Natural killer cell (primary cell): ENCODE data around the gene PPL. TPM values are rescaled to one million over a fixed set of nuclear protein-coding genes. Genes with fewer than 3 reads are reported as not detected.

ENCODE experiments used
- ATAC-seq, 3 donors: fragments of 150-1000 bp in 2 of 3; fragments of 200-7000 bp in 1 of 3; cut with Tn5 transposase; 1 replicate in 1 of 3; 2 replicates in 2 of 3; pipeline ENCODE4 v1.10.0; 2021; ENCODE audit warnings: mild to moderate bottlenecking in 2 of 3, moderate library complexity in 2 of 3
- DNase-seq, 2 donors: peaks; one replicate each; pipeline versions ENCODE4 v3.0.0 to v3.0.0-alpha.2; 2013 to 2021; ENCODE audit warnings: mixed read lengths in 1 of 2
- H3K27ac ChIP-seq: one replicate; pipeline ENCODE4 v1.5.1; 2013; ENCODE audit warnings: mild to moderate bottlenecking, low read length
- H3K27me3 ChIP-seq: one replicate; pipeline ENCODE4 v1.6.1; 2013; ENCODE audit warnings: low read length; ENCODE audit not compliant: control insufficient read depth, insufficient read depth
- H3K36me3 ChIP-seq: one replicate; pipeline ENCODE4 v1.6.1; 2013; ENCODE audit warnings: low read length; ENCODE audit not compliant: control insufficient read depth, insufficient read depth
- H3K4me1 ChIP-seq: one replicate; pipeline ENCODE4 v1.6.1; 2013; ENCODE audit warnings: low read length; ENCODE audit not compliant: control insufficient read depth, insufficient read depth
- H3K4me3 ChIP-seq: one replicate; pipeline ENCODE4 v1.5.1; 2013; ENCODE audit warnings: low read length
- H3K9me3 ChIP-seq: one replicate; pipeline ENCODE4 v1.6.1; 2013; ENCODE audit warnings: low read length; ENCODE audit not compliant: control insufficient read depth, insufficient read depth
- H3K27ac Mint-ChIP-seq, 2 donors: one replicate each; pipeline ENCODE4 v1.8.0; 2022; ENCODE audit warnings: mild to moderate bottlenecking in 2 of 2, mixed read lengths in 2 of 2, moderate library complexity in 1 of 2
- H3K27me3 Mint-ChIP-seq, 2 donors: one replicate each; pipeline ENCODE4 v1.8.0; 2022; ENCODE audit warnings: low read depth in 2 of 2, mixed read lengths in 2 of 2
- H3K36me3 Mint-ChIP-seq: one replicate; pipeline ENCODE4 v1.8.0; 2022; ENCODE audit warnings: mixed read lengths
- H3K4me1 Mint-ChIP-seq, 2 donors: one replicate each; pipeline ENCODE4 v1.8.0; 2022; ENCODE audit warnings: mixed read lengths in 2 of 2
- H3K4me3 Mint-ChIP-seq: one replicate; pipeline ENCODE4 v1.8.0; 2022; ENCODE audit warnings: mild to moderate bottlenecking, moderate library complexity, mixed read lengths
- H3K9me3 Mint-ChIP-seq, 2 donors: one replicate each; pipeline ENCODE4 v1.8.0; 2022; ENCODE audit warnings: mixed read lengths in 2 of 2
- CTCF ChIP-seq: fragments of 200-600 bp; IDR thresholded peaks from one replicate; pipeline ENCODE4 v1.8.0; 2022; ENCODE audit warnings: antibody characterized with exemption
- WGBS: methylation state at CpG from one replicate; pipeline ENCODE4 v1.1.7; 2013; ENCODE audit warnings: missing lambda C conversion rate; ENCODE audit not compliant: insufficient coverage; 5-methylcytosine and 5-hydroxymethylcytosine counted together
- intact Hi-C: fragments of 100-400 bp; cut with micrococcal nuclease; formaldehyde crosslinking; loops from one replicate; pipeline ENCODE4 v1.14.2; 2022
- total RNA-seq, 4 donors: library from RNA; stranded (reverse); fragments of 120-200 nt in 1 of 4; gene quantifications; one replicate each; pipeline versions ENCODE4 v1.2.3 to v1.2.4, GENCODE V29; 2013 to 2022

The PPL gene
- total RNA-seq, 3 donors from 2014 or later (not counting 1 experiment from before 2014, with no cell fraction given), result not detected

- DNase-seq (no peak), ATAC-seq (no peak)
- intact Hi-C loops, result no loop called here
- H3K9me3 Mint-ChIP-seq, result no peaks in the 10 kb centered on the region
- no peaks in the 10 kb centered on the region for H3K4me1 ChIP-seq
- no peaks in the 10 kb centered on the region for H3K4me1 Mint-ChIP-seq
- H3K27me3 ChIP-seq, result no peaks in the 10 kb centered on the region
- H3K36me3 ChIP-seq, result no peaks in the 10 kb centered on the region
- H3K27me3 Mint-ChIP-seq, result peaks cover 7 to 10% of the 10 kb centered on the region in 2 donors
- no peak overlapping the region for H3K27ac ChIP-seq
- no peaks in the 10 kb centered on the region for H3K36me3 Mint-ChIP-seq
- no peak overlapping the region for H3K4me3 ChIP-seq
- TF ChIP-seq CTCF, result no peak
- H3K9me3 ChIP-seq, result no peaks in the 10 kb centered on the region
- no peak overlapping the region for H3K4me3 Mint-ChIP-seq
- no peak overlapping the region for H3K27ac Mint-ChIP-seq
- 55% methylated on average over 2 of the region's 2 CpGs for WGBS
Observed at GRCh38 chr16:4976079-4976478, 39.1 kb upstream of the PPL start.

- ATAC-seq (no peak), DNase-seq (no peak)
- Mint-ChIP-seq H3K27ac (no peak overlapping the region), H3K27me3 (peaks cover 7 to 10% of the 10 kb centered on the region in 2 donors), H3K4me3 (no peak overlapping the region), H3K9me3 (no peaks in the 10 kb centered on the region), H3K36me3 (no peaks in the 10 kb centered on the region), H3K4me1 (no peaks in the 10 kb centered on the region)
- Histone ChIP-seq H3K9me3 (no peaks in the 10 kb centered on the region), H3K27me3 (no peaks in the 10 kb centered on the region), H3K4me1 (no peaks in the 10 kb centered on the region), H3K36me3 (no peaks in the 10 kb centered on the region), H3K4me3 (no peak overlapping the region), H3K27ac (no peak overlapping the region)
- 48% methylated on average over 8 of the region's 8 CpGs for WGBS
- no peak for TF ChIP-seq CTCF
- intact Hi-C loops, result no loop called here
Observed at GRCh38 chr16:4972938-4973587, 36.1 kb upstream of the PPL start.

GRCh38 chr16:4970010-4970409, 33.1 kb upstream of the PPL start:
- Mint-ChIP-seq H3K27ac (no peak overlapping the region), H3K4me1 (no peaks in the 10 kb centered on the region), H3K27me3 (peaks cover 6 to 7% of the 10 kb centered on the region in 2 donors), H3K36me3 (no peaks in the 10 kb centered on the region), H3K4me3 (no peak overlapping the region), H3K9me3 (no peaks in the 10 kb centered on the region)
- H3K4me1 ChIP-seq, result no peaks in the 10 kb centered on the region
- H3K27ac ChIP-seq, result no peak overlapping the region
- no peak overlapping the region for H3K4me3 ChIP-seq
- intact Hi-C loops, result no loop called here
- no peak for ATAC-seq
- TF ChIP-seq CTCF, result no peak
- no peaks in the 10 kb centered on the region for H3K9me3 ChIP-seq
- no peak for DNase-seq
- H3K36me3 ChIP-seq, result no peaks in the 10 kb centered on the region
- 52% methylated on average over 3 of the region's 3 CpGs for WGBS
- H3K27me3 ChIP-seq, result no peaks in the 10 kb centered on the region
